Caco-2 (cell line): Measurements from ENCODE around the gene XIRP2. TPM values are rescaled to one million over a fixed set of nuclear protein-coding genes. Genes with fewer than 3 reads are reported as not detected.

Experiments
- BruUV-seq: library from RNA; stranded (reverse); fragments of 400-500 nt; replicated peaks from 2 replicates; lab custom pipeline; 2021; lab: Mats Ljungman, UMichigan
- CTCF ChIA-PET: fragments of 300-600 bp; sonication (Branson Sonifier 250); formaldehyde crosslinking; loops from one replicate; lab custom pipeline; 2022; ENCODE audit warnings: antibody characterized with exemption; lab: Charles Lee
- POLR2A ChIA-PET: fragments of 300-600 bp; sonication (Branson Sonifier 250); formaldehyde crosslinking; loops from one replicate; lab custom pipeline; 2022; ENCODE audit warnings: antibody characterized with exemption; lab: Charles Lee
- DNase-seq, 2 experiments: peaks; one replicate each; pipeline versions ENCODE4 v3.0.0 to v3.0.0-alpha.2; 2020 to 2022
- H3K27me3 ChIP-seq: replicated peaks from 2 replicates; pipeline ENCODE4 v1.6.0; 2011; ENCODE audit warnings: low read length; ENCODE audit not compliant: control insufficient read depth, insufficient read depth
- H3K36me3 ChIP-seq: 2 replicates; pipeline ENCODE4 v1.5.1; 2011; ENCODE audit warnings: low read length; ENCODE audit not compliant: control insufficient read depth, insufficient read depth
- H3K4me1 ChIP-seq: fragments of 250-450 bp; sonication (Bioruptor Pico); 2 replicates; pipeline ENCODE4 v1.5.1; 2020; ENCODE audit warnings: mild to moderate bottlenecking
- H3K4me3 ChIP-seq: 2 replicates; pipeline ENCODE4 v1.5.1; 2011; ENCODE audit warnings: low read depth, mild to moderate bottlenecking, control low read depth, low read length
- H3K9me3 ChIP-seq: fragments of 250-450 bp; sonication (Bioruptor Pico); 2 replicates; pipeline ENCODE4 v1.5.1; 2020; ENCODE audit warnings: mild to moderate bottlenecking, moderate library complexity
- H3K27ac Mint-ChIP-seq: one replicate; pipeline ENCODE4 v1.8.0; 2022; ENCODE audit warnings: mixed read lengths; ENCODE audit not compliant: unreplicated experiment
- H3K27me3 Mint-ChIP-seq: one replicate; pipeline ENCODE4 v1.8.0; 2022; ENCODE audit warnings: mixed read lengths; ENCODE audit not compliant: insufficient read depth, unreplicated experiment
- H3K36me3 Mint-ChIP-seq: one replicate; pipeline ENCODE4 v1.8.0; 2022; ENCODE audit warnings: mild to moderate bottlenecking, mixed read lengths; ENCODE audit not compliant: insufficient read depth, unreplicated experiment
- H3K4me1 Mint-ChIP-seq: one replicate; pipeline ENCODE4 v1.8.0; 2022; ENCODE audit warnings: low read depth, mixed read lengths; ENCODE audit not compliant: unreplicated experiment
- H3K4me3 Mint-ChIP-seq: one replicate; pipeline ENCODE4 v1.8.0; 2022; ENCODE audit warnings: mild to moderate bottlenecking, moderate library complexity, mixed read lengths; ENCODE audit not compliant: unreplicated experiment
- H3K9me3 Mint-ChIP-seq: one replicate; pipeline ENCODE4 v1.8.0; 2022; ENCODE audit warnings: mixed read lengths; ENCODE audit not compliant: unreplicated experiment
- intact Hi-C: fragments of 100-400 bp; cut with micrococcal nuclease; formaldehyde crosslinking; loops from one replicate; pipeline ENCODE4 v1.10.0; 2022; ENCODE audit not compliant: unreplicated experiment
- total RNA-seq: library from RNA; stranded (reverse); gene quantifications from 2 replicates; pipeline ENCODE4 v1.2.3, GENCODE V29; 2022
- TF ChIP-seq, protein P1 (sequence below), 2 experiments: fragments of 200-600 bp in 1 of 2; IDR thresholded peaks; 1 replicate in 1 of 2; 2 replicates in 1 of 2; pipeline versions ENCODE4 v1.5.1 to v1.8.0; 2011 to 2022; ENCODE audit warnings: antibody characterized with exemption in 1 of 2, control low read depth in 1 of 2, inconsistent platforms in 1 of 2, low read depth in 1 of 2, low read length in 1 of 2, mild to moderate bottlenecking in 1 of 2, moderate library complexity in 1 of 2; ENCODE audit not compliant: insufficient read depth in 1 of 2, severe bottlenecking in 1 of 2, unreplicated experiment in 1 of 2

XIRP2 gene
- total RNA-seq, 1 experiment from 2014 or later, result not detected

DNA sequence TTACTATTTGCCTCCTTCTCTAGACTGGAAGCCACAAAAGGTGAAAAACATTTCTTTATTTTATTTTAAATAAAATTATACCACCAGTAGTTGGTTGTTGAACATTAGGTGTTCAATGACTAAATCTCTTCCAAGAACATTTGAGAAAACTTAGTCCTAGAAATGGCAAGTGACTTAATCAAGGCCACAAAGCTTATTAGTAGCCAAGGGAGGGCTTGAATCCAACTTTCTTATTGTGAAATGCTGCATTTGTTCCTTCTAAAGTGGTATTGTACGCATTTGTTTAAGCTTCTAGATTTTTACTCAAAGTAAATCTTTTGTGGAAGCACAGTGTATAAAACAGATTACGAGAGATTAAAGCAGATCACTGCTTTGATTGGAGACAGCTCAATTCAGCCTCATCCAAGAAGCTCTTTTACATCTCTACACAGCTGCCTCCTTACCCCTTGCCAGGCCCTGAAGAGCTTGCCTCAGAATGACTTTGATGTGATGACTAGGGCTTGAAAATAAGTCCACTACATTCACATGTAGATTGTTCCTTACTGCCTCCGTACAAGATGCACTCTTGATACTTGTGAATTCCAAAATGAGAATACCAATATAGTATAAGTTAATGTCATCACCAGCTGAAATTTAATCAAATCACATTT lies 244.8 kb downstream of the XIRP2 start:
- no peaks in the 10 kb centered on the region for H3K9me3 Mint-ChIP-seq
- Histone ChIP-seq H3K27me3 (no peaks in the 10 kb centered on the region), H3K9me3 (no peaks in the 10 kb centered on the region), H3K4me3 (no peak overlapping the region), H3K4me1 (no peaks in the 10 kb centered on the region), H3K36me3 (no peaks in the 10 kb centered on the region)
- H3K4me1 Mint-ChIP-seq, result no peaks in the 10 kb centered on the region
- BruUV-seq, result no TSS peak
- ChIA-PET POLR2A (no interaction called here), CTCF (no interaction called here)
- intact Hi-C loops, result no loop called here
- H3K27ac Mint-ChIP-seq, result no peak overlapping the region
- no peak for DNase-seq
- H3K27me3 Mint-ChIP-seq, result no peaks in the 10 kb centered on the region
- TF ChIP-seq, protein P1, sequence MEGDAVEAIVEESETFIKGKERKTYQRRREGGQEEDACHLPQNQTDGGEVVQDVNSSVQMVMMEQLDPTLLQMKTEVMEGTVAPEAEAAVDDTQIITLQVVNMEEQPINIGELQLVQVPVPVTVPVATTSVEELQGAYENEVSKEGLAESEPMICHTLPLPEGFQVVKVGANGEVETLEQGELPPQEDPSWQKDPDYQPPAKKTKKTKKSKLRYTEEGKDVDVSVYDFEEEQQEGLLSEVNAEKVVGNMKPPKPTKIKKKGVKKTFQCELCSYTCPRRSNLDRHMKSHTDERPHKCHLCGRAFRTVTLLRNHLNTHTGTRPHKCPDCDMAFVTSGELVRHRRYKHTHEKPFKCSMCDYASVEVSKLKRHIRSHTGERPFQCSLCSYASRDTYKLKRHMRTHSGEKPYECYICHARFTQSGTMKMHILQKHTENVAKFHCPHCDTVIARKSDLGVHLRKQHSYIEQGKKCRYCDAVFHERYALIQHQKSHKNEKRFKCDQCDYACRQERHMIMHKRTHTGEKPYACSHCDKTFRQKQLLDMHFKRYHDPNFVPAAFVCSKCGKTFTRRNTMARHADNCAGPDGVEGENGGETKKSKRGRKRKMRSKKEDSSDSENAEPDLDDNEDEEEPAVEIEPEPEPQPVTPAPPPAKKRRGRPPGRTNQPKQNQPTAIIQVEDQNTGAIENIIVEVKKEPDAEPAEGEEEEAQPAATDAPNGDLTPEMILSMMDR (IDR thresholded peaks at IDR 0.05; ENCODE audit: insufficient read depth in 1 of 2, low read depth in 1 of 2, low read length in 1 of 2, severe bottlenecking in 1 of 2, unreplicated experiment in 1 of 2), result no peak
- no peaks in the 10 kb centered on the region for H3K36me3 Mint-ChIP-seq
- no peak overlapping the region for H3K4me3 Mint-ChIP-seq

DNA sequence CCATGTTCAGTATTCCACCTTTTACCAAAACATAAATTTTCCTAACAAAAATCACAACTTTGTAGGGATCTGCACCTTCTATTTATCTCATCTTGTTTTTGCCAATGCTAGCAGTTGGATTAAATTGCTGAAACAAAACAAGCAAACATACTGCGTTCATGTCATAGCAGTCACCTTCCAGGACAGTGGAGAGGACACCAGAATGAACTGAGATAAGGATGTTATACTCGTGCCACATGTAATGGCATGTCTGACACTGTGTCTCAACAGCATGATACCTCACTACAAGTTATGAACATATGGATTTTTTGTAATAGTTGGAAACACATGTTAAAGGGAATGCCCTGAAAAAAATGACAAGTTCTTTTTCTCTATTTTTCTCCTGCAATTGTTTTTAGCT lies 245.3 kb downstream of the XIRP2 start:
- intact Hi-C loops, result no loop called here
- Histone ChIP-seq H3K4me3 (no peak overlapping the region), H3K4me1 (no peaks in the 10 kb centered on the region), H3K27me3 (no peaks in the 10 kb centered on the region), H3K9me3 (no peaks in the 10 kb centered on the region), H3K36me3 (no peaks in the 10 kb centered on the region)
- ChIA-PET CTCF (no interaction called here), POLR2A (no interaction called here)
- no TSS peak for BruUV-seq
- Mint-ChIP-seq H3K4me1 (no peaks in the 10 kb centered on the region), H3K36me3 (no peaks in the 10 kb centered on the region), H3K27me3 (no peaks in the 10 kb centered on the region), H3K27ac (no peak overlapping the region), H3K9me3 (no peaks in the 10 kb centered on the region), H3K4me3 (no peak overlapping the region)
- no peak for DNase-seq
- TF ChIP-seq, protein P1 (IDR thresholded peaks at IDR 0.05; ENCODE audit: insufficient read depth in 1 of 2, low read depth in 1 of 2, low read length in 1 of 2, severe bottlenecking in 1 of 2, unreplicated experiment in 1 of 2), result no peak

DNA sequence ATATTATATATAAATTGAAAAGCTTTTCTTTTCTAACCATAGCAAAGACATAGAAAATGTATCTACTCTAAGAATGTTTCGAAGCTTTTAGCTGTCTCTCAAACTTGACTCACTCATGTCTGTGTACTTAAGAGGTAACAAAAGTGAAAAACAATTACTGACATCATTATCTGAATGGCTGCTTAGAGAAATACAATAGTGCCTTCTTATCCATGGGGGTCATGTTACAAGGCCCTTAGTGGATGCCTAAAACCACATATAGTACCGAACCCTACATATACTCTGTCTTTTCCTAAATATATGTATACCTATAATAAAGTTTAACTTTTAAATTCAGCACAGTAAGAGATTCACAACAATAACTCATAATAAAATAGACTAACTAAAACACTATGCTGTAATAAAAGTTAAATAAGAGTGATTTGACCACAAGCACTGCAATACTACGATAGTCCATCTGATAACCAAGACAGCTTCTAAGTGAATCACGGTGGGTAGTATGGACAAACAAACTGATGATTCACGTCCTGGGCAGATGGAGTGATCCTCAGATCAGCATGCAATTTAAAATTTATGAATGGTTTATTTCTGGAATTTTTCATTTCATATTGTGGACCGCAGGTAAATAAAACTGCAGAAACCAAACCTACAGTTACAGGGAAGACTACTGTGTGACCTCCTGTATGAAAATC lies 246.2 kb downstream of the XIRP2 start:
- no peaks in the 10 kb centered on the region for H3K4me1 ChIP-seq
- Mint-ChIP-seq H3K27me3 (no peaks in the 10 kb centered on the region), H3K36me3 (no peaks in the 10 kb centered on the region), H3K27ac (no peak overlapping the region), H3K4me3 (no peak overlapping the region), H3K9me3 (no peaks in the 10 kb centered on the region), H3K4me1 (no peaks in the 10 kb centered on the region)
- no peak for DNase-seq
- H3K36me3 ChIP-seq, result no peaks in the 10 kb centered on the region
- TF ChIP-seq, protein P1 (IDR thresholded peaks at IDR 0.05; ENCODE audit: insufficient read depth in 1 of 2, low read depth in 1 of 2, low read length in 1 of 2, severe bottlenecking in 1 of 2, unreplicated experiment in 1 of 2), result no peak
- H3K27me3 ChIP-seq, result no peaks in the 10 kb centered on the region
- intact Hi-C loops, result no loop called here
- no peak overlapping the region for H3K4me3 ChIP-seq
- POLR2A ChIA-PET, result no interaction called here
- BruUV-seq, result no TSS peak
- H3K9me3 ChIP-seq, result no peaks in the 10 kb centered on the region
- CTCF ChIA-PET, result no interaction called here
